H1 (cell line): ENCODE results near the gene CCDC89. TPM values are rescaled to one million over a fixed set of nuclear protein-coding genes. Genes with fewer than 3 reads are reported as not detected.

ENCODE experiments used
- CTCF ChIA-PET: fragments of 300-600 bp; sonication (Branson Sonifier 250); formaldehyde crosslinking; loops from one replicate; lab custom pipeline; 2021; ENCODE audit not compliant: partially characterized antibody; lab: Charles Lee
- POLR2A ChIA-PET: fragments of 300-600 bp; sonication (Branson Sonifier 250); formaldehyde crosslinking; loops from one replicate; lab custom pipeline; 2021; ENCODE audit warnings: inconsistent platforms; ENCODE audit not compliant: partially characterized antibody; lab: Charles Lee
- DNase-seq, 2 experiments: peaks; one replicate each; pipeline versions ENCODE4 v3.0.0 to v3.0.0-alpha.2; 2010 to 2022; ENCODE audit warnings: low spot score in 2 of 2, low read depth in 1 of 2, mixed read lengths in 1 of 2
- FAIRE-seq: peaks from 2 replicates; lab custom pipeline; 2011; peaks lifted over from hg19 to GRCh38; lab: Jason Lieb, UNC
- H2AFZ ChIP-seq: 2 replicates; pipeline ENCODE4 v1.8.1; 2012; ENCODE audit warnings: low read length, inconsistent platforms
- H2AK5ac ChIP-seq: 2 replicates; pipeline ENCODE4 v1.6.1; 2013; ENCODE audit warnings: low read depth, low read length
- H2BK120ac ChIP-seq: replicated peaks from 2 replicates; pipeline ENCODE3; 2013; ENCODE audit warnings: low read depth, low read length, inconsistent platforms
- H2BK12ac ChIP-seq: 2 replicates; pipeline ENCODE4 v1.6.1; 2013; ENCODE audit warnings: low read depth, low read length
- H2BK15ac ChIP-seq: 2 replicates; pipeline ENCODE4 v1.6.1; 2013; ENCODE audit warnings: low read length
- H2BK20ac ChIP-seq: 2 replicates; pipeline ENCODE4 v1.6.1; 2013; ENCODE audit warnings: low read length
- H2BK5ac ChIP-seq: 2 replicates; pipeline ENCODE4 v1.6.1; 2013; ENCODE audit warnings: low read depth, low read length
- H3K14ac ChIP-seq: 2 replicates; pipeline ENCODE4 v1.6.1; 2013; ENCODE audit warnings: inconsistent platforms; ENCODE audit not compliant: insufficient read length
- H3K18ac ChIP-seq: 2 replicates; pipeline ENCODE4 v1.6.1; 2013; ENCODE audit warnings: low read length; ENCODE audit errors: extremely low read depth
- H3K23ac ChIP-seq: 2 replicates; pipeline ENCODE4 v1.6.1; 2013; ENCODE audit warnings: inconsistent platforms; ENCODE audit not compliant: insufficient read length
- H3K23me2 ChIP-seq: 2 replicates; pipeline ENCODE4 v1.6.1; 2013; ENCODE audit warnings: low read depth, low read length
- H3K27ac ChIP-seq: 2 replicates; pipeline ENCODE4 v1.6.1; 2011; ENCODE audit warnings: low read depth, low read length, inconsistent platforms
- H3K27me3 ChIP-seq, 4 experiments: replicated peaks in 1 of 4; 1 replicate in 1 of 4; 2 replicates in 3 of 4; pipeline versions ENCODE4 v1.6.1 to v1.8.1; 2011 to 2013; ENCODE audit warnings: low read length in 3 of 4, mild to moderate bottlenecking in 3 of 4, inconsistent platforms in 2 of 4, mixed read lengths in 2 of 4, moderate library complexity in 1 of 4; ENCODE audit not compliant: control insufficient read depth in 3 of 4, insufficient read depth in 3 of 4; ENCODE audit errors: extremely low read depth in 1 of 4
- H3K36me3 ChIP-seq, 4 experiments: 2 replicates each; pipeline versions ENCODE4 v1.6.1 to v1.8.1; 2011 to 2013; ENCODE audit warnings: mild to moderate bottlenecking in 4 of 4, low read length in 3 of 4, moderate library complexity in 2 of 4, control low read depth in 1 of 4, inconsistent platforms in 1 of 4; ENCODE audit not compliant: insufficient read depth in 4 of 4, control insufficient read depth in 2 of 4
- H3K4ac ChIP-seq: replicated peaks from 2 replicates; pipeline ENCODE3; 2013; ENCODE audit warnings: low read length, low read depth, mixed read lengths, inconsistent platforms; ENCODE audit not compliant: insufficient read length
- H3K4me1 ChIP-seq, 4 experiments: replicated peaks in 1 of 4; 1 replicate in 1 of 4; 2 replicates in 3 of 4; pipeline versions ENCODE4 v1.6.1 to v1.8.1; 2011 to 2013; ENCODE audit warnings: low read length in 3 of 4, inconsistent platforms in 2 of 4, mixed read lengths in 1 of 4; ENCODE audit not compliant: insufficient read depth in 4 of 4, control insufficient read depth in 3 of 4
- H3K4me2 ChIP-seq, 2 experiments: 2 replicates each; pipeline versions ENCODE4 v1.6.1 to v1.8.1; 2011 to 2013; ENCODE audit warnings: low read depth in 2 of 2, low read length in 2 of 2, control low read depth in 1 of 2, inconsistent platforms in 1 of 2, mild to moderate bottlenecking in 1 of 2; ENCODE audit not compliant: insufficient read depth in 1 of 2
- H3K4me3 ChIP-seq, 4 experiments: fragments of 200-600, 300-600 bp in 1 of 4; sonication (generic), shearing (Covaris generic), sonication (Bioruptor Twin) in 1 of 4; 2 replicates each; pipeline versions ENCODE4 v1.5.1 to v1.8.1; 2011 to 2016; ENCODE audit warnings: low read length in 4 of 4, low read depth in 3 of 4, control low read depth in 2 of 4, inconsistent platforms in 2 of 4, mild to moderate bottlenecking in 2 of 4, mixed read lengths in 1 of 4, moderate library complexity in 1 of 4; ENCODE audit not compliant: insufficient read depth in 2 of 4; ENCODE audit errors: extremely low read depth in 1 of 4
- H3K56ac ChIP-seq: replicated peaks from 2 replicates; pipeline ENCODE3; 2013; ENCODE audit warnings: low read depth, mild to moderate bottlenecking, mixed read lengths, low read length, inconsistent platforms; ENCODE audit not compliant: insufficient read length
- H3K79me1 ChIP-seq: 2 replicates; pipeline ENCODE4 v1.6.1; 2013; ENCODE audit warnings: low read depth, low read length, control low read depth
- H3K79me2 ChIP-seq, 2 experiments: 2 replicates each; pipeline versions ENCODE4 v1.6.1 to v1.8.1; 2012 to 2013; ENCODE audit warnings: low read length in 2 of 2, mild to moderate bottlenecking in 2 of 2, inconsistent platforms in 1 of 2; ENCODE audit not compliant: insufficient read depth in 2 of 2, control insufficient read depth in 1 of 2
- H3K9ac ChIP-seq, 4 experiments: replicated peaks in 1 of 4; 1 replicate in 1 of 4; 2 replicates in 3 of 4; pipeline versions ENCODE4 v1.6.1 to v1.8.1; 2011 to 2013; ENCODE audit warnings: low read depth in 3 of 4, low read length in 3 of 4, control low read depth in 2 of 4, mild to moderate bottlenecking in 2 of 4, moderate library complexity in 2 of 4, inconsistent platforms in 1 of 4; ENCODE audit errors: extremely low read depth in 1 of 4
- H3K9me3 ChIP-seq, 2 experiments: 2 replicates each; pipeline versions ENCODE4 v1.6.1 to v1.8.1; 2012 to 2013; ENCODE audit warnings: mild to moderate bottlenecking in 2 of 2, moderate library complexity in 2 of 2, control low read depth in 1 of 2, inconsistent platforms in 1 of 2, low read depth in 1 of 2, low read length in 1 of 2, mixed read lengths in 1 of 2; ENCODE audit not compliant: insufficient read depth in 2 of 2
- H4K20me1 ChIP-seq, 2 experiments: replicated peaks in 1 of 2; 2 replicates each; pipeline versions ENCODE3 to v1.8.1; 2011 to 2013; ENCODE audit warnings: inconsistent platforms in 2 of 2, low read length in 2 of 2, mild to moderate bottlenecking in 1 of 2; ENCODE audit not compliant: insufficient read depth in 2 of 2, control insufficient read depth in 1 of 2
- H4K5ac ChIP-seq: 2 replicates; pipeline ENCODE4 v1.6.1; 2013; ENCODE audit warnings: low read length, low read depth, mixed read lengths, inconsistent platforms; ENCODE audit not compliant: insufficient read length
- H4K8ac ChIP-seq: 2 replicates; pipeline ENCODE4 v1.8.0; 2013; ENCODE audit warnings: mild to moderate bottlenecking, moderate library complexity, low read length, inconsistent platforms; ENCODE audit not compliant: insufficient read depth; ENCODE audit errors: extremely low read depth
- H4K91ac ChIP-seq: replicated peaks from 2 replicates; pipeline ENCODE3; 2013; ENCODE audit warnings: low read length, mixed read lengths, inconsistent platforms; ENCODE audit not compliant: insufficient read length
- BRCA1 ChIP-seq: IDR thresholded peaks from 2 replicates; pipeline ENCODE4 v1.6.1; 2012; ENCODE audit warnings: low read depth, low read length, improper control_type of control experiment
- CTBP2 ChIP-seq: IDR thresholded peaks from 2 replicates; pipeline ENCODE4 v1.7.0; 2011; ENCODE audit warnings: borderline replicate concordance, mild to moderate bottlenecking, moderate library complexity, mixed read lengths, low read length; ENCODE audit not compliant: insufficient read depth, insufficient read length
- CTCF ChIP-seq, 3 experiments: IDR thresholded peaks; 1 replicate in 2 of 3; 2 replicates in 1 of 3; pipeline versions ENCODE4 v1.5.1 to v1.6.1; 2011; ENCODE audit warnings: low read length in 3 of 3, mild to moderate bottlenecking in 3 of 3, inconsistent platforms in 2 of 3, low read depth in 1 of 3, moderate library complexity in 1 of 3; ENCODE audit not compliant: insufficient read depth in 1 of 3; ENCODE audit errors: control extremely low read depth in 1 of 3
- HDAC2 ChIP-seq, 2 experiments: fragments of 300-600 bp in 1 of 2; sonication (generic) in 1 of 2; IDR thresholded peaks; 2 replicates each; pipeline ENCODE4 v1.6.1; 2011 to 2012; ENCODE audit warnings: low read depth in 2 of 2, low read length in 2 of 2, mild to moderate bottlenecking in 2 of 2, moderate library complexity in 2 of 2, borderline replicate concordance in 1 of 2, inconsistent platforms in 1 of 2
- KDM1A ChIP-seq: fragments of 200-600, 300-600 bp; sonication (generic); IDR thresholded peaks from 2 replicates; pipeline ENCODE4 v1.7.1; 2016; ENCODE audit warnings: mild to moderate bottlenecking, low read length, borderline replicate concordance
- KDM5A ChIP-seq: fragments of 200-600 bp; IDR thresholded peaks from 2 replicates; pipeline ENCODE4 v1.7.1; 2012; ENCODE audit warnings: mild to moderate bottlenecking, low read length, inconsistent platforms, mixed read lengths
- NANOG ChIP-seq: IDR thresholded peaks from 2 replicates; pipeline ENCODE4 v1.6.1; 2011; ENCODE audit warnings: low read length, low read depth, mild to moderate bottlenecking, inconsistent platforms; ENCODE audit not compliant: insufficient read depth, poor library complexity, severe bottlenecking
- POLR2AphosphoS5 ChIP-seq: IDR thresholded peaks from 2 replicates; pipeline ENCODE4 v1.6.1; 2011; ENCODE audit warnings: low read depth, low read length
- RAD21 ChIP-seq, 2 experiments: IDR thresholded peaks in 1 of 2; conservative IDR thresholded peaks in 1 of 2; 2 replicates each; pipeline ENCODE4 v1.6.1; 2011; ENCODE audit warnings: low read depth in 2 of 2, low read length in 2 of 2, improper control_type of control experiment in 1 of 2, inconsistent platforms in 1 of 2, mild to moderate bottlenecking in 1 of 2, moderate library complexity in 1 of 2
- SP1 ChIP-seq: IDR thresholded peaks from 2 replicates; pipeline ENCODE4 v1.6.1; 2011; ENCODE audit warnings: low read depth, low read length
- TBP ChIP-seq: IDR thresholded peaks from 2 replicates; pipeline ENCODE4 v1.6.1; 2011; ENCODE audit warnings: low read depth, low read length, improper control_type of control experiment
- TEAD4 ChIP-seq: IDR thresholded peaks from 2 replicates; pipeline ENCODE4 v1.6.1; 2012; ENCODE audit warnings: low read depth, low read length, inconsistent platforms, mixed read lengths
- YY1 ChIP-seq: IDR thresholded peaks from 2 replicates; pipeline ENCODE4 v1.6.1; 2011; ENCODE audit warnings: low read depth, mild to moderate bottlenecking, low read length
- polyA plus RNA-seq, 7 experiments: library from polyadenylated mRNA; depleted of rRNA in 3 of 7; stranded (reverse) in 5 of 7; unstranded in 2 of 7; fragments of >200 nt in 5 of 7; fragments of 200-250 nt in 2 of 7; gene quantifications; 1 replicate in 5 of 7; 2 replicates in 1 of 7; 4 replicates in 1 of 7; pipeline versions ENCODE4 v1.2.1 to v1.2.3, GENCODE V29; 2011 to 2013; ENCODE audit warnings: missing spikeins in 2 of 7, mixed read lengths in 2 of 7
- total RNA-seq: library from RNA; stranded (reverse); fragmentation: NEBNext Ultra II Directional; extraction: Animal tissue kit (Norgen Biotek cat#: 25700); gene quantifications from 2 replicates; pipeline ENCODE4 v1.2.1, GENCODE V29; 2021

CCDC89 gene
- total and polyA plus RNA-seq, 2 of the 8 experiments (the other 6 are each of a cell fraction or from before 2014, with no cell fraction given): not detected

- H4K5ac ChIP-seq: no peak overlapping the region
- H2BK12ac ChIP-seq: no peak overlapping the region
- no peak overlapping the region for H3K4ac ChIP-seq
- H3K23me2 ChIP-seq: no peaks in the 10 kb centered on the region
- FAIRE-seq (no peak), DNase-seq (no peak)
- POLR2A ChIA-PET: no interaction called here
- no peak overlapping the region for H3K9ac ChIP-seq
- H2AK5ac ChIP-seq: no peak overlapping the region
- H3K4me3 ChIP-seq: no peak overlapping the region
- H3K4me1 ChIP-seq: no peaks in the 10 kb centered on the region
- no peak overlapping the region for H3K4me2 ChIP-seq
- CTCF ChIA-PET: no interaction called here
- no peaks in the 10 kb centered on the region for H3K79me1 ChIP-seq
- H3K27me3 ChIP-seq: no peaks in the 10 kb centered on the region
- H3K14ac ChIP-seq: no peak overlapping the region
- H2BK5ac ChIP-seq: no peak overlapping the region
- no peak overlapping the region for H3K23ac ChIP-seq
- H4K91ac ChIP-seq: no peak overlapping the region
- H4K8ac ChIP-seq: no peak overlapping the region
- no peak overlapping the region for H2AFZ ChIP-seq
- H4K20me1 ChIP-seq: no peaks in the 10 kb centered on the region
- H2BK15ac ChIP-seq: no peak overlapping the region
- H3K79me2 ChIP-seq: no peaks in the 10 kb centered on the region
- no peak overlapping the region for H3K56ac ChIP-seq
- no peak overlapping the region for H3K27ac ChIP-seq
- H3K36me3 ChIP-seq: no peaks in the 10 kb centered on the region
- no peak overlapping the region for H3K18ac ChIP-seq
- no peak overlapping the region for H2BK120ac ChIP-seq
- no peak overlapping the region for H2BK20ac ChIP-seq
- no peaks in the 10 kb centered on the region for H3K9me3 ChIP-seq
- TF ChIP-seq CTCF (IDR thresholded peaks at IDR 0.05; ENCODE audit: control extremely low read depth in 1 of 3, insufficient read depth in 1 of 3, low read depth in 1 of 3, low read length in 3 of 3) (no peak), SP1 (no peak), YY1 (no peak), TEAD4 (no peak), BRCA1 (no peak), HDAC2 (IDR thresholded peaks at IDR 0.05; ENCODE audit: borderline replicate concordance in 1 of 2, low read depth in 2 of 2, low read length in 2 of 2) (no peak), KDM5A (no peak), TBP (no peak), NANOG (no peak), POLR2AphosphoS5 (no peak), RAD21 (IDR thresholded peaks at IDR 0.05 in 1 of 2, conservative IDR thresholded peaks at IDR 0.05 in 1 of 2; ENCODE audit: low read depth in 2 of 2, low read length in 2 of 2) (no peak), KDM1A (no peak), CTBP2 (no peak)
Observed at GRCh38 chr11:85705800-85706199, 19.8 kb upstream of the CCDC89 start.
